Keratinocyte (primary cell): ENCODE results near the gene JAZF1. TPM values are rescaled to one million over a fixed set of nuclear protein-coding genes. Genes with fewer than 3 reads are reported as not detected.

Source experiments
- DNase-seq: peaks from one replicate; pipeline ENCODE4 v3.0.0-alpha.2; 2011; ENCODE audit warnings: low read depth, missing footprints, low spot score
- FAIRE-seq: peaks from 2 replicates; lab custom pipeline; 2011; peaks lifted over from hg19 to GRCh38; lab: Jason Lieb, UNC
- H2AFZ ChIP-seq: 2 replicates; pipeline ENCODE4 v1.6.0; 2012; ENCODE audit warnings: low read length, control low read depth, inconsistent platforms; ENCODE audit not compliant: control insufficient read depth
- H3K27ac ChIP-seq: 2 replicates; pipeline ENCODE4 v1.5.1; 2011; ENCODE audit warnings: low read length; ENCODE audit not compliant: control insufficient read depth, insufficient read depth
- H3K27me3 ChIP-seq: 3 replicates; pipeline ENCODE4 v1.6.0; 2011; ENCODE audit warnings: low read length; ENCODE audit not compliant: control insufficient read depth, insufficient read depth; ENCODE audit errors: extremely low read depth
- H3K36me3 ChIP-seq, 2 experiments: 2 replicates in 1 of 2; 3 replicates in 1 of 2; pipeline ENCODE4 v1.5.1; 2011; ENCODE audit warnings: low read length in 2 of 2, mild to moderate bottlenecking in 1 of 2; ENCODE audit not compliant: control insufficient read depth in 2 of 2, insufficient read depth in 2 of 2; ENCODE audit errors: extremely low read depth in 1 of 2
- H3K4me1 ChIP-seq: 3 replicates; pipeline ENCODE4 v1.5.1; 2011; ENCODE audit warnings: low read length; ENCODE audit not compliant: control insufficient read depth, insufficient read depth; ENCODE audit errors: extremely low read depth
- H3K4me2 ChIP-seq: 3 replicates; pipeline ENCODE4 v1.6.0; 2011; ENCODE audit warnings: low read depth, low read length; ENCODE audit not compliant: control insufficient read depth, insufficient read depth; ENCODE audit errors: extremely low read depth
- H3K4me3 ChIP-seq, 3 experiments: fragments of 200-600 bp in 1 of 3; sonication (generic) in 1 of 3; 2 replicates in 2 of 3; 3 replicates in 1 of 3; pipeline ENCODE4 v1.5.1; 2011 to 2016; ENCODE audit warnings: low read length in 3 of 3, mild to moderate bottlenecking in 3 of 3, control low read depth in 2 of 3, inconsistent platforms in 1 of 3, low read depth in 1 of 3, mixed read lengths in 1 of 3, mixed run types in 1 of 3, moderate library complexity in 1 of 3; ENCODE audit not compliant: control insufficient read depth in 2 of 3, insufficient read depth in 2 of 3; ENCODE audit errors: extremely low read depth in 1 of 3
- H3K79me2 ChIP-seq: 2 replicates; pipeline ENCODE4 v1.6.0; 2012; ENCODE audit warnings: low read length; ENCODE audit not compliant: control insufficient read depth, insufficient read depth
- H3K9ac ChIP-seq: 3 replicates; pipeline ENCODE4 v1.6.0; 2011; ENCODE audit warnings: low read length; ENCODE audit not compliant: control insufficient read depth, insufficient read depth; ENCODE audit errors: extremely low read depth
- H3K9me1 ChIP-seq: 3 replicates; pipeline ENCODE4 v1.6.0; 2011; ENCODE audit warnings: low read length; ENCODE audit not compliant: control insufficient read depth, insufficient read depth; ENCODE audit errors: extremely low read depth
- H3K9me3 ChIP-seq: 2 replicates; pipeline ENCODE4 v1.5.1; 2012; ENCODE audit warnings: low read depth, low read length; ENCODE audit not compliant: control insufficient read depth
- H4K20me1 ChIP-seq: 3 replicates; pipeline ENCODE4 v1.6.0; 2011; ENCODE audit warnings: low read length; ENCODE audit not compliant: control insufficient read depth, insufficient read depth; ENCODE audit errors: extremely low read depth
- CTCF ChIP-seq, 3 experiments: IDR thresholded peaks in 1 of 3; conservative IDR thresholded peaks in 1 of 3; optimal IDR thresholded peaks in 1 of 3; 2 replicates in 2 of 3; 3 replicates in 1 of 3; pipeline versions ENCODE3 to v1.5.1; 2011; ENCODE audit warnings: low read length in 3 of 3, mild to moderate bottlenecking in 3 of 3, moderate library complexity in 2 of 3, control low read depth in 1 of 3, inconsistent platforms in 1 of 3; ENCODE audit not compliant: insufficient read depth in 2 of 3; ENCODE audit errors: extremely low read depth in 1 of 3
- EZH2 ChIP-seq: IDR thresholded peaks from one replicate; pipeline ENCODE4 v1.6.1; 2012; ENCODE audit warnings: inconsistent platforms, mild to moderate bottlenecking, low read length, moderate library complexity
- dilution Hi-C: fragments of 300-500 bp; cut with MboI; formaldehyde crosslinking; loops from one replicate; pipeline ENCODE4 v1.7.0; 2020; ENCODE audit warnings: low sequenced_read_pairs; ENCODE audit not compliant: extremely low pct_ligation_motif_present
- polyA plus RNA-seq, 5 experiments: library from polyadenylated mRNA; depleted of rRNA in 3 of 5; stranded (reverse) in 3 of 5; stranded (forward) in 1 of 5; unstranded in 1 of 5; fragments of >200 nt; gene quantifications; 1 replicate in 1 of 5; 2 replicates in 3 of 5; 3 replicates in 1 of 5; pipeline versions ENCODE4 v1.2.1 to v1.2.3, GENCODE V29; 2011 to 2012; ENCODE audit warnings: missing spikeins in 2 of 5, low read depth in 1 of 5, low replicate concordance in 1 of 5

The JAZF1 gene
- polyA plus RNA-seq, 1 donor (not counting 4 experiments of a cell fraction or from before 2014, with no cell fraction given), result 2.5 TPM

DNA sequence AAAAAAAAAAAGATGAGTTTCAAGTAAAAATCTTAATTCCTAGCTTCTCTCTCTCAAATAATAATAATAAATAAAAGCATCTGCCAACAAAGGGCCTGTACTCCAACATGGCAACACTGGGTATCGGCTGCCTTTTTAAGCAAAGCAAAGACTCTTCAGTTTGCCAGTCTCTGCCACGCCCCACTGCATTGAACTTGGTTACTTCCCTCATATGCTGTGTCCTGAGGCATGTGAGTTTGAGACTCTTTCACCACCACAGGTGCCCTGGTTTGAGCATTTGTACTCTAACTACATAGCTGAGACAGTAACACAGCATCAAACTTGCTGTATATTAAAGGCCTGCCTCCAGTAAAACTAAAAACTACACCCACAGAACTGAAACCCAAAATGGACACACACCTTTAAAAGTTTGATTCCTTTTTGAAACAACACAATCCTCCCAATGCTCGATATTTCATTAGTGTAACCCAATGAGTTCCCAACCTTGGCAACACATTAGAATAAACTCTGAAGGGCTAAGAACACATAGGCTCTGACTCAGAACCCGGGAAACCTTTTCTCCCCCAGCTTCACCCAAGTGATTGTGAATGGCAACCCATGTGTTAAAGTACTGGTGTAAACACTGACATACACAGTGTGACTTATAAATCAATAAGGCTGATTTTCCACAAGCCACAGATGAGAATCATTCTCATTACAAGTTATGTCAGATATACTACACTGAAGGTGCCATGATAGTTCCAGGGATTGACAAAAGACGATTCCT lies 12.0 kb downstream of the JAZF1 start:
- no peak overlapping the region for H2AFZ ChIP-seq
- no peaks in the 10 kb centered on the region for H3K27me3 ChIP-seq
- no peak overlapping the region for H3K4me2 ChIP-seq
- H3K4me3 ChIP-seq, result no peak overlapping the region
- no peak overlapping the region for H3K27ac ChIP-seq
- TF ChIP-seq CTCF (optimal IDR thresholded peaks at IDR 0.05 in 1 of 3, IDR thresholded peaks at IDR 0.05 in 1 of 3, conservative IDR thresholded peaks at IDR 0.05 in 1 of 3; ENCODE audit: extremely low read depth in 1 of 3, insufficient read depth in 2 of 3, low read length in 3 of 3) (no peak), EZH2 (no peak)
- FAIRE-seq (no peak), DNase-seq (no peak)
- no peaks in the 10 kb centered on the region for H3K9me3 ChIP-seq
- H3K36me3 ChIP-seq, result no peaks in the 10 kb centered on the region
- H3K9me1 ChIP-seq, result no peaks in the 10 kb centered on the region
- peaks cover 4% of the 10 kb centered on the region for H3K79me2 ChIP-seq
- H3K9ac ChIP-seq, result no peak overlapping the region
- dilution Hi-C loops, result no loop called here
- H3K4me1 ChIP-seq, result peaks cover 3% of the 10 kb centered on the region
- no peaks in the 10 kb centered on the region for H4K20me1 ChIP-seq

DNA sequence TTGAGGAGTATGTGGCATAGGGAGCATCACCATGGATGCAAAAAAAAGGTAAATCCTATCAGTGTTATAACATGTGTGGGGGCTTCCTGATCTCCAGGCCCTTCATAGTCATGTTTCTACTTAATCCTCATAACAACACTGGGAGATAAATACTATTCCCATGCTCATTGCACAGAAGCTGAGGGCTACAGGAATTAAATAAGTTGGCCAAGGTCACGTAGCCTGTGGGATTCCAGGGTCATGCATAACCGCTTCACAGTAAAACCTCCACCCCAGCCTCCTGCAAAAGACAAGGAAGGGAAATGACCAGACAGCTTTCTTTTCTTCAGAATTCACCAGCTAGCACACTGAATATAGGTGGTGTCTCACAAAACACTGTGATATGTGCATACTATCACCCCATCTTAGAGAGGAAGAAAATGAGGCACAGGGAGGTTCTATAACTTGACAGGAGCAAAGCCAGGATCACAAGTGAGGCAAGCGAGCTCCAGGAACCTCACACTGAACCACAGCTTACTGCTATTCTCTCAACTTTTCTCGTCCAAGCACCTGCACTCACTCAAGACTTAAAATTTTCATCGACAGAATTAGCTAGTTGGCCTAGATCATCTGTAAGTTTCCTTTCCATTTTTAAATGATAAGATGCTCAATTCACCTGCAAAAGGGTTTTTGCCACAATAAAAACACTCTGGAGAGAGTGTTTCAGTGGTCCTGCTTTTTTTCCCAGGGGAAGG lies 13.4 kb downstream of the JAZF1 start:
- no peak for TF ChIP-seq EZH2
- TF ChIP-seq CTCF (optimal IDR thresholded peaks at IDR 0.05 in 1 of 3, IDR thresholded peaks at IDR 0.05 in 1 of 3, conservative IDR thresholded peaks at IDR 0.05 in 1 of 3; ENCODE audit: extremely low read depth in 1 of 3, insufficient read depth in 2 of 3, low read length in 3 of 3), result no peak
- DNase-seq, result no peak
- no peaks in the 10 kb centered on the region for H3K36me3 ChIP-seq
- H3K79me2 ChIP-seq, result no peaks in the 10 kb centered on the region
- no peak overlapping the region for H3K4me3 ChIP-seq
- no peaks in the 10 kb centered on the region for H3K9me3 ChIP-seq
- dilution Hi-C loops, result no loop called here
- H3K4me2 ChIP-seq, result no peak overlapping the region
- no peak overlapping the region for H3K9ac ChIP-seq
- no peak for FAIRE-seq
- H3K27ac ChIP-seq, result no peak overlapping the region
- no peak overlapping the region for H2AFZ ChIP-seq
- H4K20me1 ChIP-seq, result no peaks in the 10 kb centered on the region
- H3K9me1 ChIP-seq, result no peaks in the 10 kb centered on the region
- peaks cover 3% of the 10 kb centered on the region for H3K4me1 ChIP-seq
- H3K27me3 ChIP-seq, result no peaks in the 10 kb centered on the region
